ENCODE results near the gene KCNG1. TPM values are rescaled to one million over a fixed set of nuclear protein-coding genes. Genes with fewer than 3 reads are reported as not detected.

The KCNG1 gene
- total RNA-seq (2014; rRNA removed; shearing (Covaris generic)): 183 and 213 TPM in 2 replicates

GRCh38 chr20:51022803-51023616, at the start of gene KCNG1:
Gene KCNG1, minus strand, starts transcription at chr20:51023107. Its CDS starts 12,769 bp downstream, at chr20:51010338.

GRCh38 chr20:50958615-50959542, 64.0 kb downstream of the KCNG1 start, which contains the start of gene MOCS3:
Gene MOCS3, plus strand, starts transcription at chr20:50958818. Its CDS starts 25 bp downstream, at chr20:50958843.

GRCh38 chr20:50957798-50958614, 64.9 kb downstream of the KCNG1 start, which contains the start of gene DPM1:
Gene DPM1, minus strand, starts transcription at chr20:50958532. Its CDS starts 9 bp downstream, at chr20:50958523.

Other genes with a start within 250 kb of the KCNG1 start
- gene BCAS4, start 228.0 kb downstream of the KCNG1 start, total RNA-seq (2014; rRNA removed; shearing (Covaris generic)): 9.0 and 20.6 TPM in 2 replicates
- 35.9 and 54.1 TPM in 2 replicates for gene ADNP, start 91.7 kb downstream of the KCNG1 start, total RNA-seq (2014; rRNA removed; shearing (Covaris generic))
- 133 and 149 TPM in 2 replicates for gene DPM1, start 64.6 kb downstream of the KCNG1 start, total RNA-seq (2014; rRNA removed; shearing (Covaris generic))
- 11.9 and 12.8 TPM in 2 replicates for gene MOCS3, start 64.3 kb downstream of the KCNG1 start, total RNA-seq (2014; rRNA removed; shearing (Covaris generic))